Measurements from ENCODE around the gene ARHGAP20. TPM values are rescaled to one million over a fixed set of nuclear protein-coding genes. Genes with fewer than 3 reads are reported as not detected.

ARHGAP20 gene, protein sequence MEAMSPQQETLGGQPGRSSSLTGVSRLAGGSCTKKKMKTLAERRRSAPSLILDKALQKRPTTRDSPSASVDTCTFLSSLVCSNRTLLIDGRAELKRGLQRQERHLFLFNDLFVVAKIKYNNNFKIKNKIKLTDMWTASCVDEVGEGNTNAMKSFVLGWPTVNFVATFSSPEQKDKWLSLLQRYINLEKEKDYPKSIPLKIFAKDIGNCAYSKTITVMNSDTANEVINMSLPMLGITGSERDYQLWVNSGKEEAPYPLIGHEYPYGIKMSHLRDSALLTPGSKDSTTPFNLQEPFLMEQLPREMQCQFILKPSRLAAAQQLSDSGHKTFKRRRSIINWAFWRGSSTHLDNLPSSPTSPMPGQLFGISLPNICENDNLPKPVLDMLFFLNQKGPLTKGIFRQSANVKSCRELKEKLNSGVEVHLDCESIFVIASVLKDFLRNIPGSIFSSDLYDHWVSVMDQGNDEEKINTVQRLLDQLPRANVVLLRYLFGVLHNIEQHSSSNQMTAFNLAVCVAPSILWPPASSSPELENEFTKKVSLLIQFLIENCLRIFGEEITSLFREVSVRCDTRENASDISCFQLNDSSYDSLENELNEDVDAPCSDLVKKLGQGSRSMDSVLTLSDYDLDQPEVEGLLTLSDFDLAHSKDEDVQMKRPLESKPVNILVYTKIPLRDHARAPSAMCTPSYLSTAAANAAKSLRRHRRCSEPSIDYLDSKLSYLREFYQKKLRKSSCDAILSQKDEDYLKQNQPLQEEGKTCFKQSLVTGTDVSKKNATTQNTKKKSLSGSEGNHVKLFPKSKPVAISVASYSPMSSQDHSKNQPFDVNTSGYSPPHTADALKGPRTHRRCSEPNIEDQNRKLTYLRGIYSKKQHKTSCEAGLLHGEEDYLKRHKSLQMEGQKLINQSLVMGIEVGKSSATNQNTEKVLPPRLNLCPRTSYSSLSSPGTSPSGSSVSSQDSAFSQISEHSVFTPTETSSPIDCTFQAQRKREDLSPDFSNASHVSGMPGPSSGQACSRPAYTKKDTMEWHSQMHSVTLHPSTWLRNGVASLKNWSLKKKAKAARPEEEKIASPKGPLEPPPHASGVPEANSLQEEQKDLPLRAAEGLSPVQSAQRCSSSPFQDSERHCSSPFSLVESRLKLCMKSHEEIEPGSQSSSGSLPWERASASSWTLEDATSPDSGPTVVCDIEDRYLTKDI
- under 1 TPM in 1 of 2 experiments, not detected in 1; 0.08 TPM for total RNA-seq

DNA sequence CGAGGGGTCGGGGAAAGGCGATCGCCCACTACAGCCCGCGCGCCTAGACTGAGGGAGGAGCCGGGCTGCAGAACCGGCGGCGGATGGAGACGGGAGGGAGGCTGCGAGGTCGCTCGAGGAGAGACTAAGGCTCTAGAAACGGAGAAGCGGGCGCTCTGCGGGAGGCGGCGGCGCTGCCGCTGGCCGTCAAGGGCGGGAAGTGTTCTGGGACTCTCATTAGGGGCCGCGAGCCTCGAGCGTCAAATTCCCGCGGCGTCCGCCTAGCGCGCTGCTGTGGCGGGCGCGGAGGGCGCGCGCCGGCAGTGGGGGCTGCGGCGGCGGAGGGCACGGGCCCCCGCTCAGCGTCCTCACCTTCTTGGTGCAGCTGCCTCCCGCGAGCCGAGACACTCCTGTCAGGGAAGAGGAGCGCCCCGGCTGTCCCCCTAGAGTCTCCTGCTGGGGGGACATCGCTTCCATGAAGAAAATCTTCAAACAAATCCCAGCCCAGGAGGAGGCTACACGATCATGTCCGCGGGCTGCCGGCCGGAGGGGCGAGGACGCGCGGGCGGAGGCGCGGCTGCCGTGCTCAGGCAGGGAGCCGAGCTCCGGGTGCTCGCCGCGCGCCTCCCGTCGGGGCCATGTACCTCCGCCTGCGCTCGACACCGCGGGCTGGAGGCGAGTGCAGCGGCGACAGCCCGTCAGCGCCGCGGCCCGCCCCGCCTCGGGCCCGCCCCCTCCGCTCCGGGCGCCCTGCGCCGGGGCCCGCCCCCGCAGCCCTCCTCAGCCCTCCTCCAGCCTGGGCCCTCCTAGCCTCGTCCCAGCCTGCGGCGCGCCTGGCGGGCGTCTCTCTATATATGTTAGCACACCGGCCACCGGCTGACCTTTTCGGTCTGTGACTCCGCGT is at the start of gene ARHGAP20:
Gene ARHGAP20, minus strand, starts transcription at position 662 of the 883 bp plus-strand sequence. Its CDS starts 206 bp downstream, at position 456.
- peak; percentile 96 for ATAC-seq
- H3K27ac Mint-ChIP-seq, result no peak within 1 kb of the TSS
- H3K4me3 Mint-ChIP-seq, result peak within 1 kb of the TSS; percentile 63
- ChIA-PET POLR2A (no interaction called here), CTCF (interaction anchor here (0.8 kb wide), 1 partner anchor 265 kb away, joined by 3 read pairs; no protein-coding TSS in a partner anchor)
- H3K27me3 Mint-ChIP-seq (ENCODE audit: low read depth), result peaks cover 63% of the 10 kb centered on the region
- peaks cover 16% of the 10 kb centered on the region for H3K4me1 Mint-ChIP-seq (ENCODE audit: low read depth)
- no peaks in the 10 kb centered on the region for H3K36me3 Mint-ChIP-seq (ENCODE audit: low read depth)
- DNase-seq, result peak; percentile 59
- no peaks in the 10 kb centered on the region for H3K9me3 Mint-ChIP-seq (ENCODE audit: insufficient read depth)

DNA sequence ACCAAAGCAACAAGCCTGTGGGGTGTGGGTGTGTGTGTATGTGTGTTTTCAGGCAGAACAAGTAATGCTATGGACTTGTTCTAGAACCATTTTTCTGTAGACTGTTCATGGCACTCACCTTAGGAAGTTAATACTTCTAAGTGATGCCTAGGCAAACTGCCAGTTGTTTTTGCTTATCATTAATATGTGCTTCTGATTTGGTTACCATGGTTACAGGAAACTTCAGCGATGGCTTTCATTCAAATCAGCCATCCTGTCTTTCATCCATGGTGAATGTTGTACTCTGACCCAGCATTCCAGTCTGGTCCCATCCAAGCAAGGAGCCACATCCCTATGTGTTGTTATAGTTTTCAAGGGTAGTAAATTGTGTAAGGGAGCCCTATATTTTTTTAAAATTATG is 49.8 kb upstream of the ARHGAP20 start:
- no peaks in the 10 kb centered on the region for H3K9me3 Mint-ChIP-seq (ENCODE audit: insufficient read depth)
- POLR2A ChIA-PET, result no interaction called here
- H3K27me3 Mint-ChIP-seq (ENCODE audit: low read depth), result peaks cover 4% of the 10 kb centered on the region
- CTCF ChIA-PET, result no interaction called here
- DNase-seq (no peak), ATAC-seq (no peak)
- no peak overlapping the region for H3K27ac Mint-ChIP-seq
- H3K4me1 Mint-ChIP-seq (ENCODE audit: low read depth), result no peaks in the 10 kb centered on the region
- H3K4me3 Mint-ChIP-seq, result no peak overlapping the region
- no peaks in the 10 kb centered on the region for H3K36me3 Mint-ChIP-seq (ENCODE audit: low read depth)

GRCh38 chr11:110761131-110761530 is 48.9 kb upstream of the ARHGAP20 start:
- H3K9me3 Mint-ChIP-seq (ENCODE audit: insufficient read depth), result no peaks in the 10 kb centered on the region
- no peak overlapping the region for H3K27ac Mint-ChIP-seq
- POLR2A ChIA-PET, result no interaction called here
- H3K36me3 Mint-ChIP-seq (ENCODE audit: low read depth), result no peaks in the 10 kb centered on the region
- no peaks in the 10 kb centered on the region for H3K4me1 Mint-ChIP-seq (ENCODE audit: low read depth)
- no peak overlapping the region for H3K4me3 Mint-ChIP-seq
- peaks cover 2% of the 10 kb centered on the region for H3K27me3 Mint-ChIP-seq (ENCODE audit: low read depth)
- CTCF ChIA-PET, result no interaction called here
- no peak for ATAC-seq
- DNase-seq, result no peak

DNA sequence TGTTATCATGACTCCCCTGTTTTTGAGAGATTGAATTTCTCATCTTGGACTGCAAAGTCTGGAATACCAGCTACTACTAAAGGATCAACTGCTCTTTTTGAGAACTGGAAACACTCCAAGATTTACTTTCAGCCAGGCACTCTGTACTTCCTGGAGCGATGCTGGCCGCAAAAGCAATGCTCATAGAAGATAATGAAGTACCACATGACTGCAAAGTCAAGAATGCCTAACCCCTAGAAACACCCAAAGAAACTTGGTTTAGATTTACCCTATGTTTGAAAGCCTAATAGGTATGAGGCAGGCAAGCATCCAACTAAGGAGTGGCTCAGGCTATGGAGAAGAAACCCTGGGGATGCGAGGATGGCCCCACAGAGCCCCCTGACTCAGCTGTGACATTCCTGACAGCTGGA is 47.7 kb upstream of the ARHGAP20 start:
- CTCF ChIA-PET, result no interaction called here
- no peak for ATAC-seq
- Mint-ChIP-seq H3K9me3 (ENCODE audit: insufficient read depth) (no peaks in the 10 kb centered on the region), H3K36me3 (ENCODE audit: low read depth) (no peaks in the 10 kb centered on the region), H3K4me1 (ENCODE audit: low read depth) (no peaks in the 10 kb centered on the region), H3K4me3 (no peak overlapping the region), H3K27ac (no peak overlapping the region), H3K27me3 (ENCODE audit: low read depth) (peaks cover 2% of the 10 kb centered on the region)
- DNase-seq, result no peak
- POLR2A ChIA-PET, result no interaction called here

DNA sequence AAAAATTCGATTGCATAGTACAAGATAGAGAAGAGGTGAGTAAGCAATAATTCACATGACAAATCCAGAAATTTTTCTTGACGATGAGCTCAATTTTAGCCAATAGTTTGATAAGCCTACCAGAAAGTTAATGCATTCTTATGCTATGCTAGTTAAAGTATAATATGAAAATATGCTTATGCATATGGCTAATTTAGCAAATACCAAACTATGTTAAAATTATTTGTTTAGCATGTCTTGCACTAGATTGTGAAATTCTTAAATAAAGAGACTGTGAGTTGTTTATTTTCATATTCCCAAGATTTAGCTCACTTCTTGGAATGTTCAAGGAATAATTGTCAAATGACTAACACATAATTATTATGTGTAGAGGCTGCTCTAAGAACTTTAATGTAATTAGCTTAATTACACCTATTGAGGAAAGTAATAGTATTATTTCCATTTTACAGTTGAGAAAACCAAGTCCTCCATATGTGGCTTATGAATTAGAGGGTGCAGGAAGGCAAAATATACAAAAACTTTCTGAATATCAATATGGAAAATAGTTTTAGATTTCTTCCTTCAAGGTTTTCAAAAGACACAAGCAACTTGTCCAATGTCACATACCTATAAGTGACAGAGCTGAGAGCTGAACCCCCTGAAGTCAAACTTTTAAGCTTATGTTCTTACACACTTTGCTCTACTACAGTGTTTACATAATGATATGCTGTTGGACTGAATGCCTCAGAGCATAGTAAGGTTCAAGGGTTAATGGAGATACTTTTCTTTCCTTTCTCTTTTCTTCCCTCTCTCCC is 45.9 kb upstream of the ARHGAP20 start:
- CTCF ChIA-PET, result no interaction called here
- Mint-ChIP-seq H3K9me3 (ENCODE audit: insufficient read depth) (no peaks in the 10 kb centered on the region), H3K4me3 (no peak overlapping the region), H3K4me1 (ENCODE audit: low read depth) (no peaks in the 10 kb centered on the region), H3K36me3 (ENCODE audit: low read depth) (no peaks in the 10 kb centered on the region), H3K27me3 (ENCODE audit: low read depth) (peaks cover 2% of the 10 kb centered on the region), H3K27ac (no peak overlapping the region)
- no peak for ATAC-seq
- DNase-seq, result no peak
- POLR2A ChIA-PET, result no interaction called here

- no peak for DNase-seq
- Mint-ChIP-seq H3K4me3 (no peak overlapping the region), H3K27ac (no peak overlapping the region), H3K4me1 (ENCODE audit: low read depth) (no peaks in the 10 kb centered on the region), H3K9me3 (ENCODE audit: insufficient read depth) (no peaks in the 10 kb centered on the region), H3K36me3 (ENCODE audit: low read depth) (no peaks in the 10 kb centered on the region), H3K27me3 (ENCODE audit: low read depth) (peaks cover 2% of the 10 kb centered on the region)
- ATAC-seq, result no peak
- ChIA-PET CTCF (no interaction called here), POLR2A (no interaction called here)
Observed at GRCh38 chr11:110757066-110757465, 44.8 kb upstream of the ARHGAP20 start.

- Mint-ChIP-seq H3K9me3 (ENCODE audit: insufficient read depth) (no peaks in the 10 kb centered on the region), H3K4me3 (no peak overlapping the region), H3K27me3 (ENCODE audit: low read depth) (peaks cover 2% of the 10 kb centered on the region), H3K4me1 (ENCODE audit: low read depth) (no peaks in the 10 kb centered on the region), H3K36me3 (ENCODE audit: low read depth) (no peaks in the 10 kb centered on the region), H3K27ac (no peak overlapping the region)
- DNase-seq (no peak), ATAC-seq (no peak)
- ChIA-PET CTCF (no interaction called here), POLR2A (no interaction called here)
Observed at GRCh38 chr11:110755941-110756340, 43.7 kb upstream of the ARHGAP20 start.

DNA sequence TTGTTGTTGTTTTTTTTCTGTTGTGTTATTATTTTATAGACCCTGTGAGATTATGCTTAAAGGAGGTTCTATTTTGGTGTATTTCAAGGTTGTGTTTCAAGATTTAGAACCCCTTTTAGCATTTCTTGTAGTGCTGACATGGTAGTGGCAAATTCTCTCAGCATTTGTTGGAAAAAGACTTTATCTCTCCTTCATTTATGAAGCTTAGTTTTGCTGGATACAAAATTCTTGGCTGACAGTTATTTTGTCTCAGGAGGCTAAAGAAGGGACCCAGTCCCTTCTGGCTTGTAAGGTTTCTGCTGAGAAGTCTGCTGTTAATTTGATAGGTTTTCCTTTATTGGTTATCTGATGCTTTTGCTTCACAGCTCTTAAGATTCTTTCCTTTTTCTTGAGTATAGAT is 40.7 kb upstream of the ARHGAP20 start:
- H3K27me3 Mint-ChIP-seq (ENCODE audit: low read depth), result no peaks in the 10 kb centered on the region
- POLR2A ChIA-PET, result no interaction called here

GRCh38 chr11:110750100-110750499 is 37.9 kb upstream of the ARHGAP20 start:
- POLR2A ChIA-PET, result no interaction called here
- DNase-seq (no peak), ATAC-seq (no peak)
- Mint-ChIP-seq H3K9me3 (ENCODE audit: insufficient read depth) (no peaks in the 10 kb centered on the region), H3K4me3 (no peak overlapping the region), H3K27ac (no peak overlapping the region), H3K36me3 (ENCODE audit: low read depth) (no peaks in the 10 kb centered on the region), H3K4me1 (ENCODE audit: low read depth) (no peaks in the 10 kb centered on the region), H3K27me3 (ENCODE audit: low read depth) (no peaks in the 10 kb centered on the region)
- CTCF ChIA-PET, result no interaction called here

More for the DNA sequence above, 40.7 kb upstream of the ARHGAP20 start:
- no peak overlapping the region for H3K4me3 Mint-ChIP-seq
- DNase-seq (no peak), ATAC-seq (no peak)
- H3K27ac Mint-ChIP-seq, result no peak overlapping the region
- no peaks in the 10 kb centered on the region for H3K4me1 Mint-ChIP-seq (ENCODE audit: low read depth)
- CTCF ChIA-PET, result interaction anchor here (0.7 kb wide), 1 partner anchor 8 kb away, joined by 4 read pairs; no protein-coding TSS in a partner anchor
- H3K9me3 Mint-ChIP-seq (ENCODE audit: insufficient read depth), result no peaks in the 10 kb centered on the region
- no peaks in the 10 kb centered on the region for H3K36me3 Mint-ChIP-seq (ENCODE audit: low read depth)

- H3K27me3 Mint-ChIP-seq (ENCODE audit: low read depth), result no peaks in the 10 kb centered on the region
- CTCF ChIA-PET, result no interaction called here
- no peaks in the 10 kb centered on the region for H3K4me1 Mint-ChIP-seq (ENCODE audit: low read depth)
- H3K9me3 Mint-ChIP-seq (ENCODE audit: insufficient read depth), result no peaks in the 10 kb centered on the region
- POLR2A ChIA-PET, result no interaction called here
- H3K27ac Mint-ChIP-seq, result no peak overlapping the region
- DNase-seq (no peak), ATAC-seq (no peak)
- no peaks in the 10 kb centered on the region for H3K36me3 Mint-ChIP-seq (ENCODE audit: low read depth)
- no peak overlapping the region for H3K4me3 Mint-ChIP-seq
Observed at GRCh38 chr11:110747531-110747930, 35.3 kb upstream of the ARHGAP20 start.
